Gastrocnemius medialis (tissue), 4 donors: Measurements from ENCODE around the gene AFF3.

Experiments
- CTCF ChIP-seq, 5 experiments: fragments of 450-650 bp in 3 of 5; fragments of 200-600 bp in 2 of 5; sonication (generic) in 2 of 5; IDR thresholded peaks in 4 of 5; conservative IDR thresholded peaks in 1 of 5; 1 replicate in 4 of 5; 2 replicates in 1 of 5; pipeline ENCODE4 v1.5.1; 2016 to 2019; ENCODE audit warnings: antibody characterized with exemption in 5 of 5, mild to moderate bottlenecking in 3 of 5, moderate library complexity in 3 of 5
- POLR2A ChIP-seq, 2 donors: fragments of 450-650 bp; IDR thresholded peaks; one replicate each; pipeline ENCODE4 v1.6.1; 2017; ENCODE audit warnings: antibody characterized with exemption in 2 of 2, mild to moderate bottlenecking in 2 of 2, moderate library complexity in 2 of 2

DNA sequence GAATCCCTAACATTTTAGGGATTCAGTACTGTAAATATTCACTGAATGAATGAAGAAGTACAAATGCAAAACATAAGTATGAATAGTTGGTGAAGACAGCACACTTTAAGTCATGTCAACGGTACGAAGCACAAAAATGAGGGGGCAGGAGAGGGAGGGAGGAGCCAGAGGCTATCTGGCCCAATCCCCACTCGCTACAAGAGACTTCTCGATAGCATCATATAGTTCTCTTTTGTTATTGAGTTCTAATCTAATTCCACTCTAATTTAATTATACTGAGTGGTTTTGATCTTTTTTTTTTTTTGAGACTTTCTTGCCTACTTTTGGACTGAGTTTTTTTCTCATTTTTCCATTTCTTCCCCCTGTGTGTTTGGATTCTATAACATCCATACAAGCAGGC lies 500.4 kb downstream of the AFF3 start:
- TF ChIP-seq POLR2A (IDR thresholded peaks at IDR 0.05): no peak
- TF ChIP-seq CTCF (IDR thresholded peaks at IDR 0.05 in 4 of 5, conservative IDR thresholded peaks at IDR 0.05 in 1 of 5): no peak
